ENCODE measurements around the gene ARHGAP42. TPM values are rescaled to one million over a fixed set of nuclear protein-coding genes. Genes with fewer than 3 reads are reported as not detected.
A peak's percentile ranks its signal among the peaks of the same experiment; 100 is the strongest.

Gene ARHGAP42
- total RNA-seq, 1 experiment from 2014 or later = 39.1 TPM

GRCh38 chr11:100735949-100736675 is 49.0 kb downstream of the ARHGAP42 start:
- Histone ChIP-seq H4K5ac (ENCODE audit: insufficient read length, low read depth, low read length) (no peak overlapping the region), H2BK5ac (ENCODE audit: insufficient read length, low read length) (no peak overlapping the region), H2BK15ac (ENCODE audit: low read depth, low read length) (no peak overlapping the region), H2AK5ac (ENCODE audit: insufficient read length, low read length) (no peak overlapping the region), H3K14ac (ENCODE audit: insufficient read depth, low read length) (no peak overlapping the region), H3T11ph (ENCODE audit: low read length) (no peak overlapping the region), H2BK120ac (ENCODE audit: low read depth, low read length, poor library complexity, severe bottlenecking) (no peak overlapping the region), H3K4ac (ENCODE audit: low read depth, low read length) (no peak overlapping the region), H4K20me1 (ENCODE audit: control insufficient read depth, insufficient read depth, insufficient read length) (no peaks in the 10 kb centered on the region), H2AFZ (ENCODE audit: low read length) (no peak overlapping the region), H3K9me3 (ENCODE audit: control insufficient read depth, low read depth, low read length) (no peaks in the 10 kb centered on the region), H3K23ac (ENCODE audit: insufficient read length, low read depth, low read length) (no peak overlapping the region), H3K27ac (ENCODE audit: insufficient read length, low read depth, low read length) (no peak overlapping the region), H3K56ac (ENCODE audit: insufficient read length, low read depth, low read length) (no peak overlapping the region), H4K91ac (ENCODE audit: insufficient read length, low read depth, low read length) (no peak overlapping the region), H3K27me3 (ENCODE audit: insufficient read depth, low read length) (no peaks in the 10 kb centered on the region), H3K4me2 (ENCODE audit: insufficient read depth, insufficient read length, low read length) (no peak overlapping the region), H2BK12ac (ENCODE audit: insufficient read length, low read depth, low read length) (no peak overlapping the region), H3K79me1 (ENCODE audit: insufficient read depth, low read depth, low read length, poor library complexity, severe bottlenecking) (peaks cover 5% of the 10 kb centered on the region), H3K23me2 (ENCODE audit: insufficient read length, low read depth, low read length, poor library complexity, severe bottlenecking) (no peaks in the 10 kb centered on the region), H3K79me2 (ENCODE audit: insufficient read depth, low read length) (no peaks in the 10 kb centered on the region; the same call in 1 of the 2 replicates), H3K18ac (ENCODE audit: insufficient read length, low read depth, low read length) (no peak overlapping the region), H3K4me1 (ENCODE audit: insufficient read depth, low read length) (peaks cover 8% of the 10 kb centered on the region; the same call in 1 of the 2 replicates), H4K8ac (replicated peaks; ENCODE audit: insufficient read length, low read depth, low read length) (no peak overlapping the region), H2BK20ac (ENCODE audit: low read depth, low read length, poor library complexity, severe bottlenecking) (peak overlapping the region; percentile 45), H3K9ac (ENCODE audit: extremely low read depth, insufficient read length, low read length) (no peak overlapping the region)
- Mint-ChIP-seq H3K4me3 (no peak overlapping the region), H3K9me3 (no peaks in the 10 kb centered on the region), H3K4me1 (peaks cover 68 to 70% of the 10 kb centered on the region in 2 experiments), H3K27ac (peak overlapping the region; percentile 87 to 91 (median 90)), H3K27me3 (ENCODE audit: low read depth) (no peaks in the 10 kb centered on the region), H3K36me3 (ENCODE audit: insufficient read depth in 1 of 3, low read depth in 3 of 3) (peaks cover 4 to 13% (median 11%) of the 10 kb centered on the region in 3 experiments)
- TF ChIP-seq CTCF (conservative IDR thresholded peaks at IDR 0.05) = no peak
- no CpG with 5 or more reads among the region's 5 CpGs for WGBS (ENCODE audit: extremely low coverage, insufficient read length, low lambda C conversion rate)
- DNase-seq = no peak

Measured in H9 (cell line).